GM18517 (cell line): ENCODE results near the gene HLA-DQB1.

Experiments
- ATAC-seq: cut with Tn5 transposase; IDR thresholded peaks from one replicate; pipeline ENCODE4 v1.9.1; 2021; ENCODE audit warnings: mild to moderate bottlenecking, moderate library complexity; ENCODE audit not compliant: unreplicated experiment

Gene HLA-DQB1

GRCh38 chr6:32627831-32628230, 38.6 kb downstream of the HLA-DQB1 start:
- ATAC-seq: no peak

DNA sequence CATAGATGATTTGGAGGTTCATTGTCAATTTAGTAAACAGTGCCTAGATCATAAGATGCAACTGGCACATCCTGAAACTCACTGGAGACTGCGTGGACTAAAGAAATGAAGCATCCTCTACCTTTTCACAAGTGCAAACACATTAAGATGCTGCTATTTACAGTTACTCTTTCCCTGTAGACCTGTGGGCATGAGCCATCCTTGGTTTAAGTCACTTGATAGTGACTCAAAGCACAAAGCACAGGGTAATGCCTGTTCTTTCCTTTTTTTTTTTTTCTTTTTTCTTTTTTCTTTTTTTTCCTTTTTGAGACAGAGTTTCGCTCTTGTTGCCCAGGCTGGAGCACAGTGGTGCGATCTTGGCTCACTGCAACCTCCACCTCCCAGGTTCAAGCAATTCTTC, 39.2 kb downstream of the HLA-DQB1 start:
- no peak for ATAC-seq

DNA sequence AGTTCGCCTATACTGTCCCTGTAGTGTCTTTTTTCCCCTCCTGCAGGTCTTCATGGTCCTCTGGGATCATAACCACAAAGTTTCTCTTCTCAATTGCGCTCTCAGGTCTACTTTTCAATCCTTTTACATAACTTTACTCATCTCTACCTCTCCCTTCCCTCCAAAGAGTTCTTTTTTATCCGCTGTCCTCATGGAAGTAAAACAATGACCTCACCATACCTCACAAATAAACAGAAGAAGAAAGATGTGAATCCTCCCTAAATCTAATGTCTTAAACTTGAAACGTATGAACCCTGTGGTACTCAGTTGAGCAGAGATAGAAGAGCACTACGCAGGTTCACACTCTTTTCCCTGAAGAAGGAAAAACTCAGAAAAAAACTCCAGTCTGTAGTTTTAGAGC, 41.3 kb downstream of the HLA-DQB1 start:
- no peak for ATAC-seq

- ATAC-seq: no peak
Measured at GRCh38 chr6:32624565-32624964, 41.9 kb downstream of the HLA-DQB1 start.

DNA sequence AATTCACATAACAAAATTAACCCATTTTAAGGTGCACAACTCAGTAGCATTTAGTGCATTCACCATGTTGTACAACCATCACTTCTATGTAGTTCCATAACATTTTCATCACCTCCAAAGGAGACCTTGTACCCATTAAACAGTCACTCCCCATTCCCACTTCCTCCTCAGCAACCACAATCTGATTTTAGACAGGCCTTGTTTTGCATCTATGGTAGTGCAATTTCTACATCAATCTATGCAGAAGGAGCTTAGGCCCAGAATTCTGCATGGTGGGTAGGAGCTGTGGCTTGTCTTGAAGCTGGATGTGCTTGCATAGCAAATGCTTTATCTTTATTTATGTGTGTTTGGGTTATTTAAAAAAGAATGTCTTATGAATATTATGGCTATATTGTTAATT, 42.8 kb downstream of the HLA-DQB1 start:
- no peak for ATAC-seq

- peak; percentile 77 for ATAC-seq
Measured at GRCh38 chr6:32622545-32623401, 43.7 kb downstream of the HLA-DQB1 start.

GRCh38 chr6:32621372-32621771, 45.1 kb downstream of the HLA-DQB1 start:
- no peak for ATAC-seq

DNA sequence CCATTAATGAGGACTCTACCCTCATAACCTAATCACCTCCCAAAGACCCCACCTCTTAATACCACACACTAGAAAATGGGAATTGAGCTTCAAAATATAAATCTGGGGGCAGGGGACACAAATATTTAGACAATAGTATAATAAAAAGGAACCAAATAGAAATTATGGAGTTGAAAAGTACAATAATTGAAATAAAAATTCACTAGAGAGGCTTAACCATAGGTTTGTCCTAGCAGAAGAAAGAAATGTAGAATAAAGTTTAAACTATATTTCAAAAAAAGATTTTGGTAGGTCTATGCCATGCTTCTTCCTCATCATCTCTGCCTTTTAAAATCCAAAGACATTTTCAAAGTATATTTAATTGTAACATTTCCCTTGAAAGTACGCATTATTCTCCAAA, 48.7 kb downstream of the HLA-DQB1 start:
- no peak for ATAC-seq

GRCh38 chr6:32615885-32616532, 50.4 kb downstream of the HLA-DQB1 start:
- no peak for ATAC-seq

DNA sequence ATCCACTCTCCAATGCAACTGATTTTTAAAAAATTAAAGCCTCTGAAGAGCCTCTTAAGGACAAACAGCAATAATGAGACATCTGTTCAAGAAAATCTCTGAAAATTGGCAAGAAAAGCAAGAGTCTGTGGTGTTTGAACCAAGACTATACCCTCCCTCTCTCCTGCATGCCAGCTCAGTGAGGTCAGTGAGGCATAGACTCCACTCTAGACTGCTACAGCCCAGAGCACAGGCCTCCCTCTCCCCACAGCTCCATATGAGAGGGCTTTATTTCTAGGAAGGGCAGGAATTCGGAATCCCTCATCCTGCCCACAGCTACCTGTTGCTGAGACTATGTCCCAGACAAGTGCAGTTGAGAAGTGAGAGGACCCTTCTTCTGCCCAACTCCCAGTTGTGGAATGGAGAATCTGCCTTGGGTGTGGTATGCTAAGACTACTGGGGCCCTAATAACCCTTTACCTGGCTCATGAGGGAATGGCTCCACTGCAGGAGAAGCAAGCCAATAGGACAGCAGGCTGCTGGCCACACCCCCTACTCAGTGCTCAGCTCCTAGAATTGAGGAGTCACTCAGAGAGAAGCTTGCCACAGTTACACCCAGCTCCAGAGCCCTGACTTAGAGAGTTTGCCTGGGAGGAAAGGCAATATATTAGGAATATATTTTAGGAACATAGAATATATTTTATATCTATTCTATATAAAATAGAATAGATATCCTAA, 51.9 kb downstream of the HLA-DQB1 start:
- ATAC-seq: no peak

DNA sequence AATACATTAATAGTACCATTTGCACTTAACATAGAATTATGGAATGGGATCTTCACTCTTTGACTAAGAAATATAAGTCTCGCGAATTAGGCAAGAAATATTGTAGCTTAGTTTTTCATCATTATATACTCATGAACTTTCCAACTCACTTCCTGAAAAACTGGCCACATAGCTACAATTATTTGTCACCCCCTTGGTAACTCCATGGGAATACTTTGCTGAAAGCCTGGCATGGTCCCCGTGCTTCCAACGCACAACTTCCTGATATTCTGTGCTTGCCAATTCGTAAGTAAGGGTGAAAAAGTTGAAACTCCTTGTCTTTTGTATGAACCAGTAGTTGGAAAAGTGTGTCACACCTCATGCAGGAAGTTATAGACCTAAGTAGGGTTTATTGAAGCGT, 53.0 kb downstream of the HLA-DQB1 start:
- no peak for ATAC-seq

DNA sequence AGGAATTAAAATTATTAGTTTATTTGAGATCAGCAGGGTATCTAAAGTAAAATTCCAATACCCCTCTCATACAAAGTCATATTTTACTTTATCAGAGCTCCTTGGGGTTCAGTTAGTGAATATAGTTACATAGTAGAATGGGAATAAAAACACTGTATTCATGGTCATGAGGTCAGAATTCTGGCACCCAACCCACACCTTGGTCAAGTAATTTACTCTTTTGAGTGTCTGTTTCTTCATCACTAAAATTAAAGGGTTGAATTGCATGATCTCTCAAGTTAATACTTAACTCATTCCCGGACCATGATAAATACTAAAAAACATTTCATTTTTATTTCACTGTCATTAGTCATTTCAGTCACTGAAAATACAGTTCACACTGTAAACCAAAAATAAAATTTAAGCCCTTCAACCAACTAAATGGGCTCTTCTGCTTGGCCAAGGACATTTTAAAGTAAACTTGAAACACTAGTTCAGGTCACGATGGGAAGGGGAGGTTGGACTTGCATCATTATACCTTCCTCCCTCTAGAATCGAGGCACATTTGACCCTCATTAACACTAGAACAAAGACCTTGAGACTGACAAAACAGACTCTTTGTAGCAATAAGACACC, 55.7 kb downstream of the HLA-DQB1 start:
- no peak for ATAC-seq

DNA sequence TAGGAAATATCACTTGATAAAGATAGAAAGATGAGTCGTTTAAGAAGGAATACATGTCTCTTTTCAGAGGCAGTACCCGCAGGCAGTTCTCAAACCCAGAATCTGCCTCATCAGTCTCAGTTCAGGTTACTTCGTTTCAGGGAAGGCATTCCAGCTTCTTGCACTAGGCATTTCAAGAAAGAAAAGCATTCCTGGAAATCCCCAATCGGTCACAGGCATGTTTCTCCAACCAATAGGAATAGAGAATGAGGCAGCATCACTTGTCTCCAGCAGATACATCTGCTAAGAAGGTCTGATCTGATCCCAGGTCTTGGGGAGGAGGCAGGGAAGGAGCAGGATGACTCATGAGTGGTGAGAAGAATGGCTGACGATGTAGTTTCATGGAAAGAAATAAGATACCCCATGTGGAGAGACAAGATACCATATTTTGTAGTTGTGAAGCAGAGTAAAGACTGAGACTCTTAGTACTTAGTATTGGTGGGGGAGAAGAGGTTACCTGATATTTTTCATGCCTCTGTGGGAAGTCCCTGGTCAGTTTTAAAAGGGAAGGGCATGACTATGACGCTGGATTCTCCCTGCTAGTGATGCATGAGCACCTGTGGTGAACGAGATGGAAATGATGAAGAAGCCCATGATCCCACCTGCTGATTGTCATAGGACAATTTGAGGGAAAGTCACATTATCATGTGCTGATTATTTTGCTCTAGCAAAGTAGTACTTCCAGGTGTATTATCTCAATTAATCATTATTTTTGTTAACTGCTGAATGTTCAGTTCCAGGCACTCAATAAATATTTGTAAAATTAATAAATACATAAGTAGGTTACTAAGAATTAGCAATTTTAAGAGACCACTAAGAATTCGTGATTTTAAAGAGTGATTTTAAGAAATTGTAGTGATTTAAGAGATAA, 56.5 kb downstream of the HLA-DQB1 start:
- ATAC-seq: peak; percentile 90
